ENCODE measurements around the gene PLA2G15.

- no peak for TF ChIP-seq ZNF121 (CRISPR knock-in tag; IDR thresholded peaks at IDR 0.05)
- no peak for TF ChIP-seq TFE3 (CRISPR knock-in tag; IDR thresholded peaks at IDR 0.05)
- TF ChIP-seq ZNF138 (CRISPR knock-in tag; IDR thresholded peaks at IDR 0.05; ENCODE audit: low read depth) = no peak
- TF ChIP-seq IRF1 (CRISPR knock-in tag; IDR thresholded peaks at IDR 0.05; ENCODE audit: low read depth) = no peak
- TF ChIP-seq CTCF (CRISPR knock-in tag; IDR thresholded peaks at IDR 0.05) = no peak
- no peak for TF ChIP-seq TCF7L2 (IDR thresholded peaks at IDR 0.05; ENCODE audit: low read depth, low read length)
- TF ChIP-seq MAZ (IDR thresholded peaks at IDR 0.05; ENCODE audit: borderline replicate concordance, low read depth, low read length) = no peak
- TF ChIP-seq MAZ (CRISPR knock-in tag; IDR thresholded peaks at IDR 0.05; ENCODE audit: low read depth) = no peak
- TF ChIP-seq POLR2A (IDR thresholded peaks at IDR 0.05; ENCODE audit: insufficient read depth in 1 of 2, low read depth in 2 of 2, low read length in 2 of 2) = no peak
- TF ChIP-seq ZNF883 (CRISPR knock-in tag; IDR thresholded peaks at IDR 0.05; ENCODE audit: not compliant biosample characterization) = no peak
- no peak for TF ChIP-seq EZH2 (conservative IDR thresholded peaks at IDR 0.05; ENCODE audit: low read depth, low read length)
- no peak for TF ChIP-seq GABPA (IDR thresholded peaks at IDR 0.05; ENCODE audit: low read depth, low read length)
- no peak for TF ChIP-seq GABPA (CRISPR knock-in tag; IDR thresholded peaks at IDR 0.05; ENCODE audit: low read depth)
- TF ChIP-seq ZBTB40 (IDR thresholded peaks at IDR 0.05) = no peak
- no peak for TF ChIP-seq ZBTB40 (CRISPR knock-in tag; IDR thresholded peaks at IDR 0.05)
- TF ChIP-seq DDIT3 (CRISPR knock-in tag; IDR thresholded peaks at IDR 0.05) = no peak
- no peak for TF ChIP-seq HDAC6 (IDR thresholded peaks at IDR 0.05; ENCODE audit: low read depth, low read length)
These were observed 4.2 kb downstream of the PLA2G15 start for GRCh38 chr16:68249371-68249770.

All from HepG2 (cell line).